ENCODE data around the gene SOX15.

GRCh38 chr17:7613769-7614424 is 24.0 kb upstream of the SOX15 start:
- no peak for TF ChIP-seq EZH2phosphoT487 (IDR thresholded peaks at IDR 0.05; ENCODE audit: borderline replicate concordance, low read length)
- TF ChIP-seq CTCF (conservative IDR thresholded peaks at IDR 0.05; ENCODE audit: low read depth, low read length) = peak; percentile 26; the same call in 1 of the 2 replicates
